Measurements from ENCODE around the gene DERL3. TPM values are rescaled to one million over a fixed set of nuclear protein-coding genes. Genes with fewer than 3 reads are reported as not detected.

The DERL3 gene
- total and polyA plus RNA-seq, 2 experiments from 2014 or later, result 13.6 to 19.5 TPM

DNA sequence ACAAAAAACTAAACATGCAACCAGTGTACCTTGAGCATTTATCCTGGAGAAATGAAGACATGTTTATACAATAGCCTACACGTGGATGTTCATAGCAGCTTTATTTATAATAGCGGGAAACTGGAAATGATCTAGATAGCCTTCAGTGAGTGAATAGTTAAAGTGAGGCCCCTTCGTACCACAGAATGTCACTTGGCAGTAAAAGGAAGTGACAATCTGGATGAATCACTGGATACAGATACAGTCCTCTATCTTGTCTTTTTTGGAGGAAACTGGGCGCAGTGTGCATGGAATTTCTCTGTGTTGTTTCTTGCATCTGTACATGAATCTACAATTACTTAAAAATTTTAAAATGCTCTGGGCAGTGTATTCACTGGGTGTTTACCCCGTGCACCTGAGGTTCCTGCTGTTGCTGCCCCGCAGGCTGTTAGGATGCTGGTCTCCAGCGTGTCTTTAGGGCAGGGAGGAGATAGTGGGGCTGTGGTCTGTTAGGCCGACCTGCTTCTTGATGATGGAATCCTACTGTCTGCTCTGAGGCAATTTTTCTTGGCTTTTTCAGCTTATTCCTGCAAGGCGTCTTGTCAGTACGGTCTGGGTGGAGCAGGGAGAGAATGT is 23.2 kb downstream of the DERL3 start:
- H3K27me3 Mint-ChIP-seq (ENCODE audit: insufficient read depth, low read depth, poor library complexity), result peaks cover 14% of the 10 kb centered on the region
- no peak overlapping the region for H3K27ac ChIP-seq (ENCODE audit: low read depth)
- no peak overlapping the region for H3K27ac Mint-ChIP-seq
- H3K4me2 ChIP-seq, result no peak overlapping the region
- H3F3A ChIP-seq (replicated peaks; ENCODE audit: low read depth), result no peaks in the 10 kb centered on the region
- no peak for DNase-seq (ENCODE audit: low spot score)
- H3K4me3 ChIP-seq, result no peak overlapping the region
- no peaks in the 10 kb centered on the region for H3K4me1 ChIP-seq (ENCODE audit: insufficient read depth)
- 0 out of 2 replicates have a peak, but pooled peaks cover 4% of the 10 kb centered on the region for H3K9me2 ChIP-seq (ENCODE audit: insufficient read depth)
- no peak for ATAC-seq
- H3K4me1 Mint-ChIP-seq, result peaks cover 7% of the 10 kb centered on the region; the same call in 2 of the 3 replicates
- peaks cover 40% of the 10 kb centered on the region for H3K36me3 ChIP-seq (ENCODE audit: insufficient read depth)
- no peaks in the 10 kb centered on the region; the same call in 1 of the 2 replicates for H4K20me1 ChIP-seq (replicated peaks; ENCODE audit: insufficient read depth)
- no peak overlapping the region for H3K4me3 Mint-ChIP-seq
- no peak overlapping the region for H2AFZ ChIP-seq
- no peaks in the 10 kb centered on the region for H3K79me2 ChIP-seq (replicated peaks; ENCODE audit: insufficient read depth)
- peaks cover 92% of the 10 kb centered on the region for H3K36me3 Mint-ChIP-seq (ENCODE audit: low read depth)
- TF ChIP-seq JUNB (IDR thresholded peaks at IDR 0.05; ENCODE audit: unreplicated experiment) (no peak), ZNF114 (CRISPR knock-in tag; IDR thresholded peaks at IDR 0.05) (no peak), EZH2 (IDR thresholded peaks at IDR 0.05; ENCODE audit: low read depth, unreplicated experiment) (no peak), NANOG (IDR thresholded peaks at IDR 0.05; ENCODE audit: borderline replicate concordance) (no peak)
- no peaks in the 10 kb centered on the region for H3K27me3 ChIP-seq (ENCODE audit: insufficient read depth)
- H3K9me3 Mint-ChIP-seq, result no peaks in the 10 kb centered on the region; the same call in 2 of the 3 replicates

DNA sequence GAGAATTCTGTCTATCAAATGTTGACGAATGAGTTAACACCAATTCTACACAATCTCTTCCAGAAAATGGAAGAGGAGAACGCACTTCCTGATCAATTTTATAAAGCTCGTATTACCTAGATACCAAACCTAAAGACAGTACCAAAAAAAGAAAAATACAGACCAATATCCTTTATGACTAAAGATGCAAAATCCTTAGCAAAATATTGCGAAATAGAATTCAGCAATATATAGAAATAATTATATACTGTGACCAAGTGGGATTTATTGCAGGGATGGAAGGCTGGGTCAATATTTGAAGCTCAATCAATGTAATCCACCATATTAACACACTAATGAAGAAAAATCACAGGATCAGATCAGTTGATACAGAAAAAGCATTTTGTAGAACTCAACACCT is 26.4 kb downstream of the DERL3 start:
- H3K27me3 Mint-ChIP-seq (ENCODE audit: insufficient read depth, low read depth, poor library complexity), result peaks cover 2% of the 10 kb centered on the region
- no peaks in the 10 kb centered on the region for H3K79me2 ChIP-seq (replicated peaks; ENCODE audit: insufficient read depth)
- 0 out of 2 replicates have a peak, but pooled peaks cover 4% of the 10 kb centered on the region for H3K9me2 ChIP-seq (ENCODE audit: insufficient read depth)
- TF ChIP-seq POLR2AphosphoS5 (IDR thresholded peaks at IDR 0.05; ENCODE audit: low read depth) (no peak), CREB1 (CRISPR knock-in tag; IDR thresholded peaks at IDR 0.05; ENCODE audit: low read depth) (no peak), EZH2phosphoT487 (IDR thresholded peaks at IDR 0.05; ENCODE audit: unreplicated experiment) (no peak)
- H3K27ac Mint-ChIP-seq, result no peak overlapping the region
- no peak overlapping the region for H2AFZ ChIP-seq
- no peaks in the 10 kb centered on the region for H3K9me3 Mint-ChIP-seq
- H3K4me3 ChIP-seq, result no peak overlapping the region
- no peak for ATAC-seq
- H3K4me2 ChIP-seq, result no peak overlapping the region
- DNase-seq (ENCODE audit: low spot score), result no peak
- no peaks in the 10 kb centered on the region for H3F3A ChIP-seq (replicated peaks; ENCODE audit: low read depth)
- peaks cover 15% of the 10 kb centered on the region; the same call in 1 of the 2 replicates for H3K36me3 ChIP-seq (ENCODE audit: insufficient read depth)
- H3K4me3 Mint-ChIP-seq, result no peak overlapping the region
- no peaks in the 10 kb centered on the region for H3K4me1 Mint-ChIP-seq
- no peaks in the 10 kb centered on the region for H3K4me1 ChIP-seq (ENCODE audit: insufficient read depth)
- H4K20me1 ChIP-seq (replicated peaks; ENCODE audit: insufficient read depth), result peaks cover 3% of the 10 kb centered on the region; the same call in 1 of the 2 replicates
- peaks cover 78% of the 10 kb centered on the region for H3K36me3 Mint-ChIP-seq (ENCODE audit: low read depth)
- H3K27me3 ChIP-seq (ENCODE audit: insufficient read depth), result no peaks in the 10 kb centered on the region
- no peak overlapping the region for H3K27ac ChIP-seq (ENCODE audit: low read depth)

DNA sequence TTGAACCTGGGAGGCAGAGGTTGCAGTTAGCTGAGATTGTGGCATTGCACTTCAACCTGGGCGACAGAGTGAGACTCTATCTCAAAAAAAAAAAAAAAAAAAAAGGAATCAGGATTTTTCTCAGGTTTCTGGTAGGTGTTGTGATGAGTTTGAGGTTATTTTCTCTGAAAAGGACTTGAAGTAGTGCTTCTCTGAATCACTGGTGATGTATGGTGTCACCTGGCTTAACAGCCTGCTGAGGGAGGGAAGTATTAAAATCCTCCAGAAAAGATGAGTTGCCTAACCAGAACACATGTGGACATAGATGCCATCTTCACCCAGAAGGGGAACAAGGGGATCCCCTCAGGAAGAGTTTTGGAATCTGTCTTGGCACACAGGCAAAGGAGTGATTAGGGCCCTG is 32.0 kb downstream of the DERL3 start:
- Mint-ChIP-seq H3K9me3 (no peaks in the 10 kb centered on the region), H3K36me3 (ENCODE audit: low read depth) (peaks cover 84% of the 10 kb centered on the region), H3K27me3 (ENCODE audit: insufficient read depth, low read depth, poor library complexity) (no peaks in the 10 kb centered on the region), H3K4me3 (no peak overlapping the region), H3K27ac (no peak overlapping the region), H3K4me1 (peaks cover 3% of the 10 kb centered on the region; the same call in 1 of the 3 replicates)
- ATAC-seq, result no peak
- Histone ChIP-seq H2AFZ (no peak overlapping the region), H3K36me3 (ENCODE audit: insufficient read depth) (peaks cover 29% of the 10 kb centered on the region), H3K9me2 (ENCODE audit: insufficient read depth) (no peaks in the 10 kb centered on the region), H3K4me2 (no peak overlapping the region), H3K4me3 (no peak overlapping the region), H3K27me3 (ENCODE audit: insufficient read depth) (no peaks in the 10 kb centered on the region), H4K20me1 (replicated peaks; ENCODE audit: insufficient read depth) (peaks cover 5% of the 10 kb centered on the region; the same call in 1 of the 2 replicates), H3K79me2 (replicated peaks; ENCODE audit: insufficient read depth) (no peaks in the 10 kb centered on the region), H3K4me1 (ENCODE audit: insufficient read depth) (no peaks in the 10 kb centered on the region), H3K27ac (ENCODE audit: low read depth) (no peak overlapping the region), H3F3A (replicated peaks; ENCODE audit: low read depth) (no peaks in the 10 kb centered on the region; the same call in 1 of the 2 replicates)
- no peak for DNase-seq (ENCODE audit: low spot score)
- TF ChIP-seq NANOG (IDR thresholded peaks at IDR 0.05; ENCODE audit: borderline replicate concordance) (no peak), JUNB (IDR thresholded peaks at IDR 0.05; ENCODE audit: unreplicated experiment) (no peak), ZNF114 (CRISPR knock-in tag; IDR thresholded peaks at IDR 0.05) (no peak)
- TF ChIP-seq, protein P1, sequence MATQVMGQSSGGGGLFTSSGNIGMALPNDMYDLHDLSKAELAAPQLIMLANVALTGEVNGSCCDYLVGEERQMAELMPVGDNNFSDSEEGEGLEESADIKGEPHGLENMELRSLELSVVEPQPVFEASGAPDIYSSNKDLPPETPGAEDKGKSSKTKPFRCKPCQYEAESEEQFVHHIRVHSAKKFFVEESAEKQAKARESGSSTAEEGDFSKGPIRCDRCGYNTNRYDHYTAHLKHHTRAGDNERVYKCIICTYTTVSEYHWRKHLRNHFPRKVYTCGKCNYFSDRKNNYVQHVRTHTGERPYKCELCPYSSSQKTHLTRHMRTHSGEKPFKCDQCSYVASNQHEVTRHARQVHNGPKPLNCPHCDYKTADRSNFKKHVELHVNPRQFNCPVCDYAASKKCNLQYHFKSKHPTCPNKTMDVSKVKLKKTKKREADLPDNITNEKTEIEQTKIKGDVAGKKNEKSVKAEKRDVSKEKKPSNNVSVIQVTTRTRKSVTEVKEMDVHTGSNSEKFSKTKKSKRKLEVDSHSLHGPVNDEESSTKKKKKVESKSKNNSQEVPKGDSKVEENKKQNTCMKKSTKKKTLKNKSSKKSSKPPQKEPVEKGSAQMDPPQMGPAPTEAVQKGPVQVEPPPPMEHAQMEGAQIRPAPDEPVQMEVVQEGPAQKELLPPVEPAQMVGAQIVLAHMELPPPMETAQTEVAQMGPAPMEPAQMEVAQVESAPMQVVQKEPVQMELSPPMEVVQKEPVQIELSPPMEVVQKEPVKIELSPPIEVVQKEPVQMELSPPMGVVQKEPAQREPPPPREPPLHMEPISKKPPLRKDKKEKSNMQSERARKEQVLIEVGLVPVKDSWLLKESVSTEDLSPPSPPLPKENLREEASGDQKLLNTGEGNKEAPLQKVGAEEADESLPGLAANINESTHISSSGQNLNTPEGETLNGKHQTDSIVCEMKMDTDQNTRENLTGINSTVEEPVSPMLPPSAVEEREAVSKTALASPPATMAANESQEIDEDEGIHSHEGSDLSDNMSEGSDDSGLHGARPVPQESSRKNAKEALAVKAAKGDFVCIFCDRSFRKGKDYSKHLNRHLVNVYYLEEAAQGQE (IDR thresholded peaks at IDR 0.05; ENCODE audit: unreplicated experiment), result no peak
- TF ChIP-seq, protein P2, sequence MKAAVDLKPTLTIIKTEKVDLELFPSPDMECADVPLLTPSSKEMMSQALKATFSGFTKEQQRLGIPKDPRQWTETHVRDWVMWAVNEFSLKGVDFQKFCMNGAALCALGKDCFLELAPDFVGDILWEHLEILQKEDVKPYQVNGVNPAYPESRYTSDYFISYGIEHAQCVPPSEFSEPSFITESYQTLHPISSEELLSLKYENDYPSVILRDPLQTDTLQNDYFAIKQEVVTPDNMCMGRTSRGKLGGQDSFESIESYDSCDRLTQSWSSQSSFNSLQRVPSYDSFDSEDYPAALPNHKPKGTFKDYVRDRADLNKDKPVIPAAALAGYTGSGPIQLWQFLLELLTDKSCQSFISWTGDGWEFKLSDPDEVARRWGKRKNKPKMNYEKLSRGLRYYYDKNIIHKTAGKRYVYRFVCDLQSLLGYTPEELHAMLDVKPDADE (IDR thresholded peaks at IDR 0.05), result no peak

Data from GM23338 (cell line).